Myocyte (in vitro differentiated cells): Measurements from ENCODE around the gene ZDHHC19. TPM values are rescaled to one million over a fixed set of nuclear protein-coding genes. Genes with fewer than 3 reads are reported as not detected.
A peak's percentile ranks its signal among the peaks of the same experiment; 100 is the strongest.
"Not testable (repeated sequence)": the region's sequence is repeated elsewhere in the genome, so short reads cannot be mapped to it uniquely, and the experiment has no call there.

Source experiments
- DNase-seq: peaks from one replicate; pipeline ENCODE4 v3.0.0-alpha.2; 2012; ENCODE audit warnings: low read depth
- total RNA-seq: library from RNA; depleted of rRNA; stranded (reverse); fragments of >200 nt; gene quantifications from 2 replicates; pipeline ENCODE4 v1.2.3, GENCODE V29; 2014

Gene ZDHHC19
- total RNA-seq, 1 donor from 2014 or later: not detected

DNA sequence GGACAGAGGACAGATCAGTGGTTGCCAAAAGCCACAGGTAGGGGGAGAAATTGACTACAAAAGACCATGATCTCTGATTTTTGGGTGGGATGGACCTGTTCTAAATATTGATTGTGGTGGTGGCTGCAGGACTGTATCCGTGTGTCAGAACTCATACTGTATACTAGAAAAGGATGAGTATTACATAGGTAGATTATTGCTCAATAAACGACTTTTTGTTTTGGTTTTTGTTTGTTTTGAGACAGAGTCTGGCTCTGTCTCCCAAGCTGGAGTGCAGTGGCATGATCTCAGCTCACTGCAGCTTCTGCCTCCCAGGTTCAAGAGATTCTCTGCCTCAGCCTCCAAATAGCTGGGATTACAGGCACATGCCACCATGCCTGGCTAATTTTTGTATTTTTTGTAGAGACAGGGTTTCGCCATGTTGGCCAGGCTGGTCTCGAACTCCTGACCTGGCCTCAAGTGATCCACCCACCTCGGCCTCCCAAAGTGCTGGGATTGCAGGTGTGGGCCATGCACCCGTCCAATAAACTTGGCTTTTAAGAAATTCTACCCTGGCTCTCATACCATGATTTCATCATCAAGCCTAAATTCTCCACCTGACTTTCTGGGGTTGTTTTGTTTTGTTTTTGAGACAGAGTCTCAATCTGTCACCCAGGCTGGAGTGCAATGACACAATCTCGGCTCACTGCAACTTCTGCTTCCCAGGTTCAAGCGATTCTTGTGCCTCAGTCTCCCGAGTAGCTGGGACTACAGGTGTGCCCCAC is 5.6 kb downstream of the ZDHHC19 start:
- not testable (repeated sequence) for DNase-seq

DNA sequence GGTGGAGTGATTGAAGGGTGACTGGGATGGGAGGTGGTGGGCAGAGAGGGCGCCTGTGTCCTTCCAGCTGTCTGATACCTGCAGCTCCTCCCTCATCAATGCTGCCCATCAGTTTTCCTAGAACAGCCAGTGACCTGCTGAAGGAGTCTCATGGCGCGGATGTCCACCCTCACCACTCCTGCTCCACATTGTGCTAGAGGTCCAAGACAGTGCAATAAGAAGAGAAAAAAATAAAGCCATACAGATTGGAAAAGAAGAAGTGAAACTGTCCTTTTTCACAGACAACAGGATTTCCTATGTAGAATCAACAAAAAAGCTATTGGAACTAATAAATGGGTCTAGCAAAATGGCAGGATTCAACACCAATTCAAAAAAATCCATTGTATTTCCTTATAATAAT is 7.4 kb downstream of the ZDHHC19 start:
- DNase-seq: no peak

DNA sequence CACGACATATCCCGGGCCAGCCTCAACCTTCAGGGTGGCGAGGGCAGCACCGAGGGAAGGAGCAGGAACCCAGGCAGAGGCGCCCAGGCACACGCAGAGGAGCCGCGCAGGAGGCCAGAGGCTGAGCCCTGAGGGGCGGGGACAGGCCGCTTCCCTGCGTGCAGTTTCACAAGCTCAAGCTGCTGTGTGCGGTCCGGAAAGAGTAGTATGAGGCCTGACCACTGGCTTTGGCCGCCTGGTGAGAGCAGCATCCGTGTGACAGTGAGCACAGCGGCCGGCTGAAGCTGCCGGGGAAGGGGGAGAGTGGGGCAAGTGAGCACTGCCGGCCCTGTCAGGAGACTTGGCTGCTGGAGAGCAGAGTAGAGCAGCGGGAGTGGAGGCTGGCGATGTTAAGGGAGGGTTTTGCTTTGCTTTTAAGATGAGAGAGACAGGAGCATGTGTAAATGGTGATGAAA is 8.7 kb downstream of the ZDHHC19 start:
- DNase-seq: peak; percentile 45

DNA sequence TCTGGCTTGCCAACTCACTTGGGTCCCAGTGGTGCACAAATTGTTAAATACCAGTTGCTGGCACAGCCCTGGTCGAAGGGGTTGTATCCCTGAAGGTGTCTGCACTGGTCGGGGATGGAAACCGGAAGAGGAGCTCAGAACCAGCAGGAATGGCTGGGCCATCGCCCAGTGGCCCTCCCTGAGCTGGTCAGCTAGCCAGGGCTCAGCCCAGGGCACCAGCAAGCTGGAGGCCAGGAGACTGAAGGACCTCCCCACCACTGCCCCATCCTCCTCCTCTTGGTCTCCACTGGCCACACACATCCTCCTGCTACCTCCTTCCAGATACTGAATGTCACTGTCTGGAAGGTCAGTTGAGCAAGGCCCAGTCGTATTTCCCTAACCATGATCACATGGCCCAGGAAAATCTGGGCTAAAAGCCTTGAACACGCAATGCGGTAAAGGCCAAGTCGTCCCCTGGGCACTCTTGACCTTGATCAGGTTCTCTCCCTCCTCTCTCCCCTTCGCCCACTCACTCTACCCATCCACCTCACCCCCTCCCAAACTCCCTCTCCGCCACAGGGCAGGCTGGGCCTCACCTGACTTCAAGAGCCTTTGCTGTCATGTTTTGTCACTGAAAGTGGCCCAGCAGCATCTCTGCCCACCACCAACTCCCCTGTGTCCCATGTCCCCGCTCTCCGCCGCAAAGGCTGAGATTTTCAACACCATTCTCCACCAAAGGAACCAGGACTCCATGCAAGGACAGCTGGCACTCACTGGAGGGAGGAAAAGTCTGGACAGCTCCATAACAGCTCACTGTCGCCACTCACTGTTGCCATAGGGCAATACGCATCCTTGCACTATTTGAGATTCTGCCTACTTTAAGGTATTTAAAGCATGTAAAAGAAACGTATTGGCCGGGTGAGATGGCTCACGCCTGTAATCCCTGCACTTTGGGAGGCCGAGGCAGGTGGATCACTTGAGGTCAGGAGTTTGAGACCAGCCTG is 12.1 kb downstream of the ZDHHC19 start:
- no peak for DNase-seq

DNA sequence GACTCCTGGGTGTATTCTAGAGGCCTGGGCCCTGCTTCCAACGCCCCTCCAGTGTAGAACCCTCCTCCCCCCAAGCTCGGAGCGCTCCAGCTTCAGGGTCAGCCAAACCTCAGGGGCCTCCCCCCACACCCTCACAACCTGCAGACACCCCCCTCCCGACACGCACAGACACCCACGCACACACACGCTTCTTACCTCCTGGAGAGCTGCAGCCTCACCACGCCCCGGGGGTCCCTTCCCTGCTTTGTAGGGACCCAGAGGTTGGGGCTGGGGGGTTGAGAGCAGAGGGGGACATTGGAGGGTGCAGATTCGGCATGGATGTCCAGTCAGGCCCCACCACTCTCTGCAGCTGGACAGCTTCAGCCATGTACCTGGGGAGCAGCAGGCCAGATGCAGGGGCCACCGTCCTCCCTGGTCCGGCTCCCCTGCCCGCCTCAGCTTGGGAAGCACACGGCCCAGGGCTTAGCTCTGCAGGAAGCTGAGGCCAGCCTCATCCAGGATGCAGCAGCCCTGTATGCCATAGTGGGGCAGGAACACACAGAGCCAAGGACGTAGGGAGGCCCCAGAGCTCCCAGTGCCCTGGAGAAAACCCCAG is 13.0 kb downstream of the ZDHHC19 start:
- no peak for DNase-seq

DNA sequence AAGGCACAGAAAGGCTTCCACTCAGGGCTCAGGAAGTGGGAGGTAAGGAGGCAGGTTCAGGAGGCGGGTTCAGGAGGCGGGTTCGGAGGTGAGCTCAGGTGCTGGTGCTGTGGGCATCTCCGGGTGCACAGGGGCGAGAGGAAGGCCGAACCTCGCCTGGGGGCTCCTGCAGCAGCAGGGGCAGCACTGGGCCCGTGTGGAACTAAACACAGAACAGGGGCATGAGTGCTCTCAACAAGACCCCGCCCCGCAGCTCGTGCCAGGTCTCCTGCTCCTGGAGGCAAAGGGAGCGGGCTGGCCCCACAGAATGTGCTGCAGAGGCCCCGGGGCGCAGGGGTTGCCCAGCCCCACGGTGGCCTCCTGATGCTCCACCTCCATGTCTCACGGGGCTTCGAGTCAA is 13.7 kb downstream of the ZDHHC19 start:
- no peak for DNase-seq

DNA sequence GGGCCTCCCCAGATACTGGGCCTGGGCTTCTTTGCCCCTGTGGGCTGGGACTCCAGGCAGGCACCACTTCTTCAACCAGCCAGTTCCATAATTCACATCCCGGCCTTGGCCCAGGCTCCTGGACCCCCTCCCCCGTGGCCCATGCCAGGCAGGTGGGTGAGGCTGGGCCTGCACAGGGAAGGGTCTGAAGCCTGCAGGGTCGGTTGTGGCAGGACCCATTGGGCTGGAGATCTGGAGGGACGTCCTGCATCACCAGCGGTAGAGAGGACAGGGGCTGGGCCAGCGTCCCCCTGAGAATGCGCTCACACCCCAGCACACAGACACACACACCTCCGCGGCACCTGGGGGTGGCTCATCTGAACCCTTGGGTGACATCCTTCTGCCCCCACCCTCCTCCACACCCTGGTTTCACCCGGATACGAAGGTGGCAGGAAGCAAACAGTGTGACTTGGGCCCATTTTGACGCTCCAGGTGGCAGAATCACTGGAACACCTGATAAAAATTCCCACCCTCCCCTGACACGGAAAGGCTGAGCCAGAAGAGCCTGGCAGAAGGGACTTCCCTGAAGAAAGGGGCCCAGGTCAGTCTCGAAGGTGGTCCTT is 15.4 kb downstream of the ZDHHC19 start:
- DNase-seq: no peak

DNA sequence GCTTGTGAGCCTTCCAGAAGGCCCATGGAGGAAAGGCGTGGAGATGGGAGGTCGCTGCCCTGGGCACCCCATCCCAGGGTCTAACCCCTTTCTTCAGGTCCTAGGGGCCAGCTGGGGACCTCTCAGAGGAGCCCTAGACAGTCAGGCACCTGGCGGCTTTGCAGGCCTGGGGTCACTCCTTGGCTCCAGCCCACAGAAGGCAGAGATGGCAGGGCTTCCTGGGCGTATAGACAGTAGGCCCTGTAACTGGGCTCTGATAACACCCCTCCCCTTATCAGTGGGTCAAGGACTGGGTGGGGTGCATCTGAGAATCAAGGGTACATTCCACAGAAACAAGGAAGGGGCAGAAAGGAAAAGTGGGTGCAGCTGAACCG is 16.7 kb downstream of the ZDHHC19 start:
- DNase-seq: no peak

DNA sequence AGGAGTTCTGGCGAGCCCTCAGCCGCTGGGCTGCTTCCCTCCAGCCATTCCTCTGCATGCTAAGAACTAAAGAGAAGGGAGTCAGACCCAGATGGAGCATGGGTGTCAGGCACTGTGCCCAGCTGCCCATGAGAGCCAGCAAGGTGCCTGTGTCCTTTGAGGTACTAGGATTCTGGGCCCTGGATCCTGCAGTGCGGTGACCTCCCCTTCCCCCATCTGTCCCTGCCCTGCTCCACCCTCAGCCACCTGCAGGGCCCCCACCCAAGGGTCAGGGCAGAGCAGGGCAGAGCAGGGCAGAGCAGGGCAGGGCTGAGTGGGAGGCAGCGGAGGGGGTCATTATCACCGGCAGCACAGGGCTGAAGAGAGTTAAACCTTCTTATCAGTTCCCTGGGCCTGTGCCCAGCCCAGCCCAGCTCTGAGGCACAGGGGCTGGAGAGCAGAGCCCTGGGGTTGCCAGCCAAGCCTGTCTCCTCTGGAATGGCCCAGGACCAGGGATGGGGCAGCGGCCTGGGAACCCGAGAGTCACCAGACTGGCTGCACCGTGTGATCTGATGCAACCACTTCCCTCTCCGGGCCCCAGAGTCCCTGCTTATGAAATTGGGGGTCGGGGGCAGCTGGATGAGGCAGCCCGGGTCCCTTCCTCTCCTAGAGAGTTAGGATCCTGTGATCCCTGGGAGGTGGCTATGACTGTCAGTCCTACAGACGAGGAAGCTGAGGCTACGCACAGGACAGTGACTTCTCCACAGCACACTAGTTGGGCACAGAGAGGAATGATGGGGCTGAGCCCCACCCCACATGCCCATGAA is 17.3 kb downstream of the ZDHHC19 start:
- no peak for DNase-seq

DNA sequence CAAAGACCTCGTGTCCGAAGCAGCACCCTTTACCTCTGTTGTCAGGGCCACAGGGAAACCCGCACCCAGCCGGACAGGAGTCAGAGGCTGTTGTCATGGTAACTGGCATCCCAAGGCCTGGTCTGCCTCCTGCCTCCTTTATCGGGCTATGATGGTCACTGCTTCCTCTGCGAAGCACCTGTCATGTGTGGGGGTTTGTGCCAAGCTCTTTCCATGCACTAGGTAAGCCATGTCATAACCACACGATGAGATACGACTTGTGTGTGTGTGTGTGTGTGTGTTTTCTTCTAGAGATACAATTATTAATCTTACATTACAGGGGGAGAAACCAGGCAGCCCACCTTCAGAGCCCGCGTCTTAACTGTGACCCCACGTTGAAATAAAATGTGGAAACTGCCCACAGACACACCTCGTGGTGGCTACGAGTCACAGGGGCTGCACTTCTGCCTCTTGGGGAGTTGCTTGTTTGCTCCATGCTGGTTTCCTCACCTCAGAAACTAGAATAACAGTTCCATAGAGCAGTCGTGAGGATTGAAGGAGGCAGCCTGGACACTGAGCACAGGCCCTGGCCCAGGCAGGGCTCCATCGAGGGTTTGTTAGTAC is 18.0 kb downstream of the ZDHHC19 start:
- peak; percentile 58 for DNase-seq

DNA sequence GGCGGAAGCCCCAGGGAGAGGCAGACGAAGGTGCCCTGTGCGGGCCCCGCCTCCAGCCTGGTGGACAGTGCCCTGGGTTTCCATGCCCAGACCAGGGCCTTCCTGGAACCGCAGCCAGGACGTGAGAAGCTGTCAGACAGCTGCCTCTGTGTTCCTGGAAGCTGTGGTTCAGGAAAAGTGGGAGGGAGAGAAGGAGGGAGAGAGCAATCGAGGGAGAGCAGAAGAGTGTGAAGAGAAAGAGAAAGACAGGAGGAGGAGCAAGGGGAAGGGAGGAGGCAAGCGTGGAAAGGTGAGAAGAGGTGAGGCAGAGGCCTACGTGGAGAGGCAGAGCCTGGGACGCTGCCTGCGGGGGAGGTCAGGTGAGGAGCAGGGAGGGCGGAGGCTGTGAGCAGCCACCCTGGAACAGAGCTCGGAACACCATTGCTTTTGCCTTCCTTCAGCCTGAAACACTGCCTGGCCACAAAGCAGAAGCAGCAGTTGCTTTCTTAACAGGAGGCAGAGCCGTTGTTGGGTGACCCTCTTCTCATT is 18.6 kb downstream of the ZDHHC19 start:
- peak; percentile 91 for DNase-seq

DNA sequence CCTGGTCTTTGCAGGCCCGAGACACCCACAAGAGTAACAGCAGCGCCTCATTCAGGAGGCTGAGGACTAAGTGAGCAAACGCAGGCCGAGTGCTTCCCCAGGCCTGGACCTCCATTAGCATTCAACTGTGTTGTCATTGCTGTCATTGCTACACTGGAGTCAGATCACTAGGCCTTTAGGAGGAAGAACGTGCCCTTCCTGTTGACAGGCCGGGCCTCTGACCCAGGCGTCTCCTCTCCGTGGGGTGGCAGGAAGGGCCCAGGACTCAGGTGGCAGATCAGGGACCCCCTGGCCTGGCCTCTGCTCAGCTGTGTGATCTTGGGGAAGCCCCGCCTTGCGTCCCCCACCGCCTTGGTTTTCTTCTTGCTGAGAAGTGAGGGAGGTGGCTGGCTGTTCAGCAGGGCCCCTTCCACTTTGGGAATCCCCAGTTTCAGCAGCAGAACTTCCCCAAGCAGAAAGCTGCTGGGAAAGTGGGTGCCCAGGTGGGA is 19.1 kb downstream of the ZDHHC19 start:
- no peak for DNase-seq

DNA sequence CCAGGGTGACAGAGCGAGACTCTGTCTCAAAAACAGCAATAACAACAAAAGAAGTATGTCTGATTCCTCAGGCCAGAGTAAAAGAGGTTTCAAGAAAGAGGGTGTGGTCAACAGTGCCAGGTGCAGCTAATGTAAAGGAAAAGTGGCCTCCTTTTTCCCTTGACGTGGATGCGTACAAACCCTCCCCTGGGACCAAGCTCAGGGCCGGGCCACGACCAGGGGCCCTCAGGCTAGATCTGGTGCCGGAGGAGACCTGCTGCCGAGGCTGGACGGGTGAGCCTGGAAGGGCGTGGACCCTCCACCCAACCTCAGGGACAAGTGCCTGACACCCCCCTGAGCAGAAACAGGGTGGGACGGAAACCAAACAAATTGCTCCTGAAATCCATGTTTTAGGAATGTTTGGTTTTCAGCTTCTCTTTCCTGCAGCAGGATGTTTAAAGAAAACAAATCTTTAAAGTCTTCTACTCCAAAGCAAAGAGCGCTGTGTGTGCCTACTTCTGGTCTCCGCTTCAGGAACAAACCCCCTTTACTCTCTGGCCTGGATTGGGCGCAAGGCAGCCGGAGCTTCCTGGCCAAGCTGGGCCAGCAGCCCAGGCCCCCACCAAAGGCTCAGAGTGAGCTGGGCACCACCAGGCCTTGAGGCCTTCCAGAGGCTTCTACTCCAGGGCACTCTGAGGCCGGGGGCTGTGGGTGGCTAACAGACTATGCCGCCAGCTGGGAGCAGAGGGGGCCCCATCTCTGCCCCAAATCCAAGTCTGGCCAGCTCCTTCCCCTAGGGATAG is 21.4 kb downstream of the ZDHHC19 start:
- no peak for DNase-seq

DNA sequence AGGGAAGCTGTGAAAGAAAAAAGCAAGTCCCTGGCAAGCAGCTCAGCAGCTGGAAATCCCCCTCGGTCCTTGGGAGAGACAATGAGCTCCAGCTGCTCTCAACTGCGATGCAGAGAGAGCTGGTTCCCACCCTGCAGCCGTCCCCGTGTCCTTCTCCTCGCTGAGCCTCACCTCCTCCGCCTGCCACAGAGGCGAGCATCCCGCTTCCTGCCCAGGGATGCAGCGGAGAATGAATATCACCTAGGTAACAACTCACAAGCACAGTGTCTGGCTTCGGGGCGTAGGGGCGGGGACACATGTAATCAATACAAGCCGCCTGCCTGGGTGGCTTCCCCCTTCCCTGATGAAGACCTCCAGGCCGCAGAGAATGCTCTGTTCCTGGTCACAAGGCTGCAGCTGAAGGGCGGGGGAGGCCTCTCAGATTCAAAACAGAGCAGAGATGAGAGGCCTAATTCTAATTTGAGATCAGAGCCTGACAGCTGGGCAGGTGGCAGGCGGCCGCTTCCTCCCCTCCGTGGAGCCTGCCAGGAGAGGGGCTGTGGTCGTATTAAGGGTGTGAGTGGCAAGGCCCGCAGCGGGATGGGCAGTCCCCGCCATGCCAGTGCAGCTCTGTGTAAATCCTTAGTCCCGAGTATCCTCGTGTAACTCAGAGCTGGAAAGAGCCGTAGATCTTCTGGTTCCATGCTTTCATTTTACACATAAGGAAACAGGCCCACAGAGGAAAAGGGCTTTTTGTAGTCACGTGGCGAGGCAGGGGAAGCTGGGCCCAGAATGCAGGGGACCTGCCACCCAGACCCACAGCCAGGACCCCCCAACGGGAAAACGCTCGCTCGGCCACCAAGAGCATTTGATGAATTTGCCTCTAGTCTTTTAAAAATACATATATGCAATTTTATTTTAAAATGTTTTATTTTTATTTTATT is 24.3 kb downstream of the ZDHHC19 start:
- peak; percentile 89 for DNase-seq

DNA sequence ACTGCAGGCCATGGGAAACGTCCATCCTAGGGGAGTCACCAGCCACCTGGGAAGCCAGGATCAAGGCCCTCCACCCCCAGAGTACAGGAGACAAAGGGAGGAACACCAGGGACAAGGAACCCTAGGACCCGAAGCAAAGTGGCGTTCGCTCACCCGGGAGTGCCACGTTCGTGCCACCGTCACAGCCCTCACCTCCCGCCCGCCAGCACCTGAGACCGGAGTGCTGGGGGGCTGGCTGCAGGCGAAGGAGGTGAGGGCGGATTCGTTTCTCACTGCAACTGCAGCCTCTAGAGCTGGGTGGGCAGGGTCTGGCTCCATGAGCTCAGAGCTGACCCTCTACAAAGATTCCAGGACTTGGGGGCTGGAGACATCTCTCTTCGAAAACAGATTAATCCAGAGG is 26.3 kb downstream of the ZDHHC19 start:
- no peak for DNase-seq

DNA sequence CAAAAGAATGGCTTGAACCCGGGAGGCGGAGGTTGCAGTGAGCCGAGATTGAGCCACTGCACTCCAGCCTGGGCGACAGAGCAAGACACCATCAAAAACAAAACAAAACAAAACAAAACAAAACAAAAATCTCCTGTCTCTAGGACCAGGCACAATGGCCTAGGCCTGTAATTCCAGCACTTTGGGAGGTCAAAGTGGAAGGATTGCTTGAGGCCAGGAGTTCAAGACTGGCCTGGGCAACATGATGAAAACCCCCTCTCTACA is 27.1 kb downstream of the ZDHHC19 start:
- not testable (repeated sequence) for DNase-seq

DNA sequence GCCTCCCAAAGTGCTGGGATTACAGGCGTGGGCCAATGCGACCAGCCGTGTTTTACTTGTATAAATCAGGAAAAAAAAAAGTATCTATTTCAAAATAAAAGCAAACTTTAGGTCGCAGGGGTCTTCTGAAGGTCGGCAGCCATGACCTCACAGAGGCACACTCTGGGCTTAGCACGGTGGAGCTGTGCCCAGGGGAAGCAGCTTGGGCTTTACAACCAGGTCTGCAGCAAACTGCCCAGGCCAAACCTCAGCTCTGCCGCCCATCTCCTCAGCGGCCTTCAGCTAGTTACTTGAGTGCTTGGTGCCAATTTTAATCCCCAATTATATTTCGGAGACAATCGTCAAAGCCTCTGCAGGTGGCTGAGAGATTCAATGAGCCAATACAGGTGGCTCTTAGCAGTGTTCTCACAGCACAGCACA is 30.1 kb downstream of the ZDHHC19 start:
- no peak for DNase-seq

DNA sequence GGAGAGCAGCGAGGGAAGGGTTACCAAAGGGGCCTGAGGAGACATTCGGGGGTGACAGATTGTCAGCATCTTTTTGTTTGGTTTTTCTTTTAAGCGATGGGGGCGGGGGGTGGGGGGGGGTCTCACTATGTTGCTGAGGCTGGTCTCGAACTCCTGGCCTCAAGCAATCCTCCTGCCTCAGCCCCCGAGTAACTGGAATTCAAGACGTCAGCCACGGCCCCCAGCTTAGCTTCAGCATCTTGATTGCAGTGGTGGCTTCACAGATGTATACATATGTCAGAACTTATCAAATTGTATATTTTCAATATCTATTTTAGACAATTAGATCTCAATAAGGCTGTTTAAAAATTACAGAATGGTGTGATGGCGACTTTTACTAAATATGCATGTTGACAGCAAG is 30.9 kb downstream of the ZDHHC19 start:
- no peak for DNase-seq
